ENCODE results near the gene CDKL4.

GRCh38 chr2:39136799-39137198 is 107.0 kb downstream of the CDKL4 start:
- TF ChIP-seq EZH2 (IDR thresholded peaks at IDR 0.05) (no peak), POLR2AphosphoS5 (IDR thresholded peaks at IDR 0.05; ENCODE audit: borderline replicate concordance, low read depth, low read length) (no peak), FOXP2 (optimal IDR thresholded peaks at IDR 0.05; ENCODE audit: control extremely low read depth, extremely low read length, insufficient read depth) (no peak)
